Measurements from ENCODE around the gene GATAD2A. TPM values are rescaled to one million over a fixed set of nuclear protein-coding genes. Genes with fewer than 3 reads are reported as not detected.

The GATAD2A gene
- total RNA-seq, 1 donor from 2014 or later, result 24.3 TPM

DNA sequence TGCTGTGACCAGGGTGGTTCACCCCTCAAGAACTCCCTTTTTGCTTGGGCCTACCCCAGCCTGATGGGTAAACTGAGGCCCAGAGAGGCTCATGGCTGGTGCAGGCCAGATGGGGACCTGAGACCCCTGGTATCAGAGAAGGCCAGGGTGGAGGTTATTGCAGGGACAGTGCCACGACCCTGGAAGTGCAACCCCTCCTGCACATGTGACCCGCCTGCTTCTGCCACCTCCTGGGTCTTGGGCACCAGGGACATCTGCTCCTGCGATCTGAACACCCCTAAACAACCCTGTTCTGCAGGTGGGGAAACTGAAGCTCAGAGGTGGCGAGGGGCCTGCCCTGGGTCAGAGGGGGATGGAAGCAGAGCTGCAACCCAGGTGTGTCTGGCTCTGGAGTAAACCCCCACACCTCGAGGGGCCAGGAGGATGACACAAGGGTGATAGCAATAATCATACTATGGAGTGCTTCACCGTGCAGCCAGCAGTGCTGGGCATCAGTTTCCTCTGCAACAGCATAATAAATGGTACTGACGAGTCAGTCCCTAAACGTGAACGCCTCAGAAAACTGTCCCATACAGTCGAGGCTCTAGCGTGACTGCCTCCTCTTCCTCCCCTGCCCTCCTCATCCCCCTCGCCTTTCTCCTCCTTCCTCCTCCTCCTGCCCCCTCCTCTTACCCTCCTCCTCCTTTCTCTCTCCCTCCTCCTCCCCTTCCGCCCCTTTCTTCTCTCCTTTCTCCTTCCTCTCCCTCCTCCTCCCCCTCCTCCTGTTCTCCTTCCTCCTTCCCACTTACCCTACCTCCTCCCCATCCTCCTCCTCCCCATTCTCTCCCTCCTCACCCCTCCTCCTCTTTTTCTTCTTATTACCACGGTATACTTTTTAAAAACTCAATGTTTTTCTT lies 127.6 kb downstream of the GATAD2A start:
- intact Hi-C loops (cut with DNase I), result loop anchor here (2.0 to 10.0 kb wide), 2 partner anchors 110 to 412 kb away; partner anchors contain the start of gene GMIP
- ATAC-seq (ENCODE audit: poor library complexity) (no peak), DNase-seq (no peak)

GRCh38 chr19:19533841-19534240 lies 128.4 kb downstream of the GATAD2A start:
- DNase-seq (no peak), ATAC-seq (ENCODE audit: poor library complexity) (peak; percentile 13)
- intact Hi-C loops (cut with DNase I), result loop anchor here (2.0 to 10.0 kb wide), 2 partner anchors 109 to 411 kb away; partner anchors contain the start of gene GMIP

GRCh38 chr19:19534556-19535265 lies 129.2 kb downstream of the GATAD2A start:
- ATAC-seq (ENCODE audit: poor library complexity) (no peak), DNase-seq (no peak)
- intact Hi-C loops (cut with DNase I), result loop anchor here (10.0 kb wide), 1 partner anchor 410 kb away; no protein-coding TSS in a partner anchor

GRCh38 chr19:19535311-19536191 lies 130.1 kb downstream of the GATAD2A start:
- ATAC-seq (ENCODE audit: poor library complexity) (no peak), DNase-seq (no peak)
- intact Hi-C loops (cut with DNase I), result loop anchor here (10.0 kb wide), 1 partner anchor 409 kb away; no protein-coding TSS in a partner anchor

DNA sequence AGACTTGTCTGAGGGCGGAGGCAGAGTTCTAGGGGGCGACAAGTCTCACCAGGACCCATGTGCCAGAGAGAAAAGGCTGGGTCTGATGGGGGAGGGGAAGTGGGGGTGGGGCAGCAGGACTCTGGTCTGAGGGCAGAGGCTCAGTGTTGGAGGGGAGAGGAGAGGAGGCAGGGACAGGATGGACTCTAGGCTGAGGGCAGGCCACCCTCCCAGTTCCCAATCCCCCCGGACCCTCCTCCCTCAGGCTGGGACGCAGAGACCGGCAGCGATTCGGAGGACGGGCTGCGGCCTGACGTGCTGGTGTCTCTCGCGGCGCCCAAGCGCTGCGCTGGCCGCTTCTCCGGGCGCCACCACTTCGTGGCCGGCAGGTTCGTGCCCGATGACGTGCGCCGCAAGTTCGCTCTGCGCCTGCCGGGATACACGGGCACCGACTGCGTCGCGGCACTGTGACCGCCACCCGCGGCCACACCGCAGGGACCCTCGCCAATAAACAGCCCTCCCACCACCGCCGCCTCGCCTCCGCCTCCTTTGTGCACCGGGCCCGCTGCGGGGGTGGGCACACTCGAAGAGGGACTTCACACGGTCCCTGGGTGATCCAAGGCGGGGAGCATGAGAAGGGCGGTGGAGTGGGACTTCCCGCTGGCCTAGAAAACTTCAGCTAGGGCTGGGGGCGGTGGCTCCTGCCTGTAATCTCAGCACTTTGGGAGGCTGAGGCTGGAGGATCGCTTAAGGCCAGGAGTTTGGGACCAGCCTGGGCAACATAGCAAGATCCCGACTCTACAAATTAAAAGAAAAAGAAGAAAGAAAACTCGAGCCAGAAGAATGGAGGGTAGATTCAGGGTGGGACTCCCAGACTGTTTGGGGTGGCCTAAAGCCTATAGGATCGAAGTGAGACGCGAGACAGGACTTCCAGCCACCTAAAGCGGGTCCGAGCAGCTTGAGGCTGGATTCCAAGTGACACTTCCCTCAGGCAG lies 131.9 kb downstream of the GATAD2A start:
- no peak for ATAC-seq (ENCODE audit: poor library complexity)
- intact Hi-C loops (cut with DNase I), result loop anchor here (10.0 kb wide), 1 partner anchor 407 kb away; no protein-coding TSS in a partner anchor
- DNase-seq, result no peak

DNA sequence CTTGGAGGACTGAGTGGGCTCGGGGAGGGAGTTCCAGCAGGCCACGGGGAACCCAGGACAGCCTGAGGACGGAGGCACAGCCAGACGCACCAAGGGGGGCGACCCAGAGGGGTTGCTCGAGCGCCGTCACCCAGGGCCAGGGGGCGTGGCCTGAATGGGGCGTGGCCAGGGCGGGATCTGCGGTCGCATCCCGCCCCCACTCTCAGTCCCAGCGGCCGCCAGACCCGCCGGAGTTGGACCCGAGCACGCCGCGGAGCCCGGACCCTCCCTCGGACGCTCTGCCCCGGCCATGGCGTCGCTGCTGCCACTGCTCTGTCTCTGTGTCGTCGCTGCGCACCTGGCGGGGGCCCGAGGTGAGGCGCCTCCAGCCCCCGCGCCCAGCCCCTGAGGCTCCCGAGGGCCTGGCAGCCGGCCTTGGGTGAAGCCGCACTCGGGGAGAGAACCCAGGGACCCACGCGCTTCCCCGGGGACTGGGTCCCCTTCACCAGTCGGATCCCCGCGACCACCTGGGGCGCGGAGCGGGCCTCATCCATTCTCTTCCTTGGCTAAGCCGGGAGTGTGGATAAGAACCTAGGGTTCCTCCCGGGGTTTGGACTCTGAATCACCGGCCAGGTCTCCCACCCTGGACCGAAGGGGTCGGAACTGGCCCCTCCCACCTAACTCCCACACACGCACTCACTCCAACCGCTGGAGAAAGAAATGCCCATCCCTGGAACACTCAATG lies 132.7 kb downstream of the GATAD2A start, which contains the start of gene CILP2:
Gene CILP2 (plus strand): TSS at position 205 of the 724 bp plus-strand sequence. CDS start 85 bp downstream, at position 290.
- ATAC-seq (ENCODE audit: poor library complexity) (peak; percentile 34), DNase-seq (peak; percentile 66)
- intact Hi-C loops (cut with DNase I), result loop anchor here (10.0 kb wide), 1 partner anchor 407 kb away; no protein-coding TSS in a partner anchor

DNA sequence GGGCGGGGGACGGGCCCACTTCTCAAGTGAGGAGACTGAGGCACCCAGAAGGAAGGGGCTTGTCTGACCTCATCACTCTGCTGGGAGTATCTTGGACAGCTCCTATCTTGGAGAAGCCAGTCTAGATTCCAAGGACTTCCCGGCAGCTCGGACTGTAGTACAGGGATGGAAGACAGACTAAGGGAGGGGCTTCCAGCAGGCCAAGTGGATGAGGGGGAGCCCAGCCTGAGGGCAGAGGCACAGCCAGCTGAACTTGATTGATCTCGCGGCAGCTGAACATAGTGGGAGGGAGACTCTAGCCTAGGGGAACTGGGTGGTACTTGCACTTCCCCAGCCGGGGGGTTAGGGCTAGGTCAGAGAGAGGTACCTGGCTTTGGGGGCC lies 133.3 kb downstream of the GATAD2A start:
- intact Hi-C loops (cut with DNase I), result loop anchor here (10.0 kb wide), 1 partner anchor 406 kb away; no protein-coding TSS in a partner anchor
- ATAC-seq (ENCODE audit: poor library complexity), result no peak
- DNase-seq, result no peak

DNA sequence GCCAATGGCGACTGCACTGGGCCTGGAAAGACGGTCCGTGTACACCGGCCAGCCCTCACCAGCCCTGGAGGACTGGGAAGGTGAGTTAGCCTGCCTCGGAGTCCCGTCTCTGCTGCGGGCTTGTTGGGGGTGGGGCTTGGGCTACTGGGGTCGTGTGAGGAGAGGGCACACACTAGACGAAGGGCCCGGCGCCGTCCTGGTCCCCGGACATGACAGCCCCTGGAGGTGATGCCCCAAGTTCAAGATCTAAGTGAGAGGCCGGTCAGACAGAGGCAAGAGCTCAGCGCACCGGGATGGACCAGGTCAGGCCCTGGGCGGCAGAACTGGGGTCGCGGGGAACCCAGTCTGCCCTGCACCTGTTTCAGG lies 134.2 kb downstream of the GATAD2A start:
- ATAC-seq (ENCODE audit: poor library complexity) (no peak), DNase-seq (no peak)
- intact Hi-C loops (cut with DNase I), result loop anchor here (10.0 kb wide), 1 partner anchor 405 kb away; no protein-coding TSS in a partner anchor

DNA sequence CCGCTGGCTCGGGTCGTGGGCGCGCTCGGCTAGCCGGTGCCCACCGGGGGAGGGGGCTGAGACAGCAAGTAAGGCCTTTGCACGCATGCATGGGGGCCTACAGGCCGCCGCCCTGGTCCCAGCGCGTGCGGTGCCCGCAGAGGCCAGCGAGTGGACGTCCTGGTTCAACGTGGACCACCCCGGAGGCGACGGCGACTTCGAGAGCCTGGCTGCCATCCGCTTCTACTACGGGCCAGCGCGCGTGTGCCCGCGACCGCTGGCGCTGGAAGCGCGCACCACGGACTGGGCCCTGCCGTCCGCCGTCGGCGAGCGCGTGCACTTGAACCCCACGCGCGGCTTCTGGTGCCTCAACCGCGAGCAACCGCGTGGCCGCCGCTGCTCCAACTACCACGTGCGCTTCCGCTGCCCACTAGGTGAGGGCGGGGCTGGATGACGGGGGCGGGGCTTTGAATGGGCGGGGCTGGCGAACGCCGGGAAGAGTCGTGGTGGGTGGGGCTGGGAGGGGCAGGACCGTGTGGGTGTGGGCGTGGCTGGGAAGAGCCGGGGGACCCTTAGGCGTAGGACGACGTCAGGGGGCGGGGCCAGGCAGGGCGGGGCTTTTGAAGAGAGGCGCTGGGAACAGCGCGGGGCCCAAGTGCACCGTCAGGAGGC lies 134.7 kb downstream of the GATAD2A start:
- peak; percentile 84 for DNase-seq
- intact Hi-C loops (cut with DNase I), result no loop called here
- ATAC-seq (ENCODE audit: poor library complexity), result peak; percentile 34

GRCh38 chr19:19540715-19541515 lies 135.4 kb downstream of the GATAD2A start:
- DNase-seq (peak; percentile 69), ATAC-seq (ENCODE audit: poor library complexity) (peak; percentile 32)
- intact Hi-C loops (cut with DNase I), result no loop called here

DNA sequence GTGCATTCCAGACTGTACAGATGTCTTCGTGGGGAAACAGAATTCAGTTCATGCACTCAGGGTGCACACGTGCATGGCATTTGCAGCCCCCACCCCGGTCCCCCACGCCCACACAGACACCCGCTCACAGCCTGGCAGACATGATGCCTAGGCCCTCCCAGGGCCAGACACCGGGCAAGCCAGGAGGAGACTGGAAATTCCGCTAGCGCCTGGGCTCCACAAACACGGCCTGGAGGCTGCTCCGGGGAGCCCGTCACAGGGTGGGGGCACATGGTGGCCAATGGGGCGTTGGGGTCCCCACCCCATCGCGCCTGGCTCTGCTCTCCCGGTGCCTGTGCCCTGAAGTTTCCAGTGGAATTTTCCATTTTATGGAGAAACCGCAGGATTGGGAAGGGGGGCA lies 136.1 kb downstream of the GATAD2A start:
- intact Hi-C loops (cut with DNase I), result no loop called here
- ATAC-seq (ENCODE audit: poor library complexity) (no peak), DNase-seq (no peak)

- intact Hi-C loops (cut with DNase I), result no loop called here
- no peak for ATAC-seq (ENCODE audit: poor library complexity)
- no peak for DNase-seq
These were observed 137.0 kb downstream of the GATAD2A start for GRCh38 chr19:19542507-19542906.

GRCh38 chr19:19543101-19543500 lies 137.6 kb downstream of the GATAD2A start:
- intact Hi-C loops (cut with DNase I), result no loop called here
- DNase-seq, result no peak
- no peak for ATAC-seq (ENCODE audit: poor library complexity)

GRCh38 chr19:19543640-19544039 lies 138.2 kb downstream of the GATAD2A start:
- intact Hi-C loops (cut with DNase I), result no loop called here
- DNase-seq (no peak), ATAC-seq (ENCODE audit: poor library complexity) (no peak)

DNA sequence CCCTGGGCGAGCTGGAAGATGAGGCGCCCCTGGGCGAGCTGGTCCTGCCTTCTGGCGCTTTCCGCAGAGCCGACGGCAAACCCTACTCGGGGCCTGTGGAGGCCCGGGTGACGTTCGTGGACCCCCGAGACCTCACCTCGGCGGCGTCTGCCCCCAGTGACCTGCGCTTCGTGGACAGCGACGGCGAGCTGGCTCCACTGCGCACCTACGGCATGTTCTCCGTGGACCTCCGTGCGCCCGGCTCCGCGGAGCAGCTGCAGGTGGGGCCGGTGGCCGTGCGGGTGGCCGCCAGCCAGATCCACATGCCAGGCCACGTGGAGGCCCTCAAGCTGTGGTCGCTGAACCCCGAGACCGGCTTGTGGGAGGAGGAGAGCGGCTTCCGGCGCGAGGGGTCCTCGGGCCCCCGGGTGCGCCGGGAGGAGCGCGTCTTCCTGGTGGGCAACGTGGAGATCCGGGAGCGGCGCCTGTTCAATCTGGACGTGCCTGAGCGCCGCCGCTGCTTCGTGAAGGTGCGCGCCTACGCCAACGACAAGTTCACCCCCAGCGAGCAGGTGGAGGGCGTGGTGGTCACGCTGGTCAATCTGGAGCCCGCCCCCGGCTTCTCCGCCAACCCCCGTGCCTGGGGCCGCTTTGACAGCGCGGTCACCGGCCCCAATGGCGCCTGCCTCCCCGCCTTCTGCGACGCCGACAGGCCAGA lies 138.9 kb downstream of the GATAD2A start:
- DNase-seq (no peak), ATAC-seq (ENCODE audit: poor library complexity) (no peak)
- intact Hi-C loops (cut with DNase I), result no loop called here
